HG03064 (cell line): ENCODE results near the gene VPS54.

Source experiments
- ATAC-seq: cut with Tn5 transposase; IDR thresholded peaks from one replicate; pipeline ENCODE4 v1.9.1; 2021; ENCODE audit warnings: low read depth; ENCODE audit not compliant: unreplicated experiment

Gene VPS54, protein sequence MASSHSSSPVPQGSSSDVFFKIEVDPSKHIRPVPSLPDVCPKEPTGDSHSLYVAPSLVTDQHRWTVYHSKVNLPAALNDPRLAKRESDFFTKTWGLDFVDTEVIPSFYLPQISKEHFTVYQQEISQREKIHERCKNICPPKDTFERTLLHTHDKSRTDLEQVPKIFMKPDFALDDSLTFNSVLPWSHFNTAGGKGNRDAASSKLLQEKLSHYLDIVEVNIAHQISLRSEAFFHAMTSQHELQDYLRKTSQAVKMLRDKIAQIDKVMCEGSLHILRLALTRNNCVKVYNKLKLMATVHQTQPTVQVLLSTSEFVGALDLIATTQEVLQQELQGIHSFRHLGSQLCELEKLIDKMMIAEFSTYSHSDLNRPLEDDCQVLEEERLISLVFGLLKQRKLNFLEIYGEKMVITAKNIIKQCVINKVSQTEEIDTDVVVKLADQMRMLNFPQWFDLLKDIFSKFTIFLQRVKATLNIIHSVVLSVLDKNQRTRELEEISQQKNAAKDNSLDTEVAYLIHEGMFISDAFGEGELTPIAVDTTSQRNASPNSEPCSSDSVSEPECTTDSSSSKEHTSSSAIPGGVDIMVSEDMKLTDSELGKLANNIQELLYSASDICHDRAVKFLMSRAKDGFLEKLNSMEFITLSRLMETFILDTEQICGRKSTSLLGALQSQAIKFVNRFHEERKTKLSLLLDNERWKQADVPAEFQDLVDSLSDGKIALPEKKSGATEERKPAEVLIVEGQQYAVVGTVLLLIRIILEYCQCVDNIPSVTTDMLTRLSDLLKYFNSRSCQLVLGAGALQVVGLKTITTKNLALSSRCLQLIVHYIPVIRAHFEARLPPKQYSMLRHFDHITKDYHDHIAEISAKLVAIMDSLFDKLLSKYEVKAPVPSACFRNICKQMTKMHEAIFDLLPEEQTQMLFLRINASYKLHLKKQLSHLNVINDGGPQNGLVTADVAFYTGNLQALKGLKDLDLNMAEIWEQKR

DNA sequence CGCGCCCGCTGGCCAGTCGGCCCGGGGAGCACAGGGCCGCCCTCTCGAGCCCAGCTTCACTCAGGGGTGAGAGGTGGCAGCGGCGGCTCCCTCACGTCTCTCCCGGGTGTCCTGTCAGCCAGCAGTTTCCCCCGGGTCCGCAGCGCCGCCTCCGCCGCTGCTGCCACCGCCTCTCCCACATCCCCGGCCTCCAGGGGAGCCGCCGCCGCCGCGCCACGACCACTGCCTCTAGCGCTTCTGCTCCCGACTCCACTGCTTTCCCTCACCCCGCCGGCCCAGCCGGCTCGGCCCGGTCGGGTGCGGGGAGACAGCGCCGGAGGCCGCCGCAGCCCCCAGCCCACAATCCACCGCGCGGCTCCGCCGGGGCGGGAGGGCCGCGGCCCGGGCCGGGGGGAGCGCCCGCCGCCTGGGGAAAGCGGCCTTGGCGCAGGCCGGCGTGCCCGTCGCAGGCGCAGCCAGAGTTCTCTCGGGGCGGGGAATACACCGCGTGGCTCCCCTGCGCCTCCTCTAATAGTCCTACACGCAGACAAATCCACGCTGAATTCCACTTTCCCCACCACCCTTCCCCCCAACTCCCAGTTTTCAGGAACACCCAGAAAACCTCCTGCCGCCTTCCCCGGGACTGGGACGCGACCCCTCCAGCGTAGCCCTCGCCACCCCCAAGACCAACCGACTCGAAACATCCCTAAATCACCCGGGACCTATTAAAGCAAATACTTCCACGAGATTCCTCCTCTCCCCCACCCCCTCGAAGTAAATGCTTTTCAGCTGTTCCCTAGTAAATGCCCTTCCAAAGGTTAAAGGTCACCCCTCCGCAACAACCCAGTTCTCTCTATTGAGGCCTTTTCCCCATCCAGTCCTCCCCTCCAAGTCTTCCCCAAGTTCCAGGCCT, at the start of gene VPS54:
Gene VPS54 (minus strand): TSS at position 346 of the 892 bp plus-strand sequence. CDS start 35,429 bp downstream, outside the sequence.
- ATAC-seq = peak; percentile 58

DNA sequence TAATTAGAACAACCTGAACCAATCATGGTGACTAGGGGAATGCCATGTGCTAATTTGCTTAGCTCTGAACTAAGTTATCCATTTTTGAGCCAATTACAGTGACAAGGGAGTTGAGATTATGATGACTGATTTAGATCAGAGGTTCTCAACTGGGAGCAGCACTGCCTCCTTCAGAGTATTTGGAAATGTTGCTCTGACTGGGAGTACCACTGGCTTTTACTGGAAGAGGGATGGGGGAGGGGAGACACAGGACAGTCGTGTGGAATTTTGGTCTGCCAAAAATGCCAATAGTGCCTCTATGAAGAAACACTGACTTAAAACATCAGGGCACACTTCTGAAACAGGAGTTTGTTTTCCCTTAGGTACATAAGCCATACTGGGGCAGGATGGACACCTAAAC, 48.1 kb upstream of the VPS54 start:
- ATAC-seq = no peak

DNA sequence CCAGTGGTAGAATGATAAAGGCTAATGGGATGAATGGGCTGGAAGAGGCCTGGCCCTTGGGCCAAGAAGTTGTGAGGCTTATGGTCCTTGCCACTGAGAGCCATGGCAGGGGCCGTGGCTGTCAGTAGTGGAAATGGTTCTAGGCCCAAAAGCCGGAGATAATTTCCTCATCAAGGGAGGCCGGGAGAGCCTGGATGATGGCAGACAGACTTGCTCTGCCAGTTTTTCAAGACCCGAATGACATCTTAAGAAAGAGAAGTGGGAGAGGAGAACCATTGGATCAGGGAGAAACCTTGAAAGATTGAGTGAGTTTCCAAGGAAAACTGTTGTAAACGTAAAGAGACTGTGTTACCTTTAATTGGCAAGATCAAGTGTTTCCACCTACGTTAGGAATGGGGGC, 46.3 kb upstream of the VPS54 start:
- no peak for ATAC-seq

DNA sequence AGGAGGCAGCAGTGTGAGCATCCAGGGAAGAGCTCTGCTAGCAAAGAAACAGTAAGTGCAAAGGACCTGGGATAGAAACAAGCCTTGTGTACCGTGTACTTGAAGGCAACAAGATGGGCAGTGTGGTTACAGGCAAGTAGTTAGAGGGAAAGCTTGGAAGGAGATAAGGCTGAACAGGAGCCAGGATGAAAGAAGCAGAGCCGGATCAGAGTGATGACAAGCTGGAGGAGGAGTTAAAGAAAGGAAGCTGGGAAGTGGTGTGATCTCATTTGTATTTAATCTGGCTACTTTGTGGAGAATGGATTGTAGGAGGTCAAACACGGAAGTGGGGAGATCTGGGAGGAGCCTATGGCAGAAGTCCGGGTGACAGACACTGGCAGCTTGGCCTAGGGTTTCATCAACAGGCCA, 44.7 kb upstream of the VPS54 start:
- no peak for ATAC-seq

DNA sequence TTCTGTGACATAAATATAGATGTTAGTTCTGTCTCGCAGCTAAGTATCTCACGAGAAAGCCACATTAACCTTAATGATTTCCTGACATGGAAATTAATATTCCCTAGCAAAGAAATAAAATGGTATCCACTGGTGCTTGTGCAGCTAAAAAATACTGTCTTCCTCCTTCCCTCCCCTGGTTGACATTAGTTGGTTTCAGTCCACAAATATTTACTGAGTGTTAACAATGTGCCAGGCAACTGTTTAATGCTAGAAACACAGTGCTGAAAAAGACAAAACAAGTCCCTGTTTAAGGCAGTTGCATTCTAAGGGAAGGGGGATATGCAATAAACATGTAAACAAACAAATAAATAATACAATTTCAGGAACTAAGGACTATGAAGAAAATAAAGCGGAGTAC, 44.2 kb upstream of the VPS54 start:
- no peak for ATAC-seq

DNA sequence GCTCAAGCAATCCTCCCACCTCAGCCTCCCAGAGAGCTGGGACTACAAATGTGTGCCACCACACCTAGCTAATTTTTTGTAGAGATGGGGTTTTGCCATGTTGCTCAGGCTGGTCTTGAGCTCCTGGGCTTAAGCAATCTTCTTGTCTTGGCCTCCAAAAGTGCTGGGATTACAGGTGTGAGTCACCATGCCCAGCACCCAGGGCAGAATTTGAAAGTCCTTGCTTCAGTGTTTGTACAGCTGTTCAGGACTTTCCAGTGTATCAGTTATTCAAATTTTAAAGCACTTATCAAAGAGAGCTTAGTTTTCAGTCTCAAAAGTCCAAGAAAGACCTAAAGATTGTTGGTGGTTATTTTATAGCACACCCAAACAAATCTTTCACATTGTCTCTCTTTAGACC, 43.6 kb upstream of the VPS54 start:
- ATAC-seq = no peak

DNA sequence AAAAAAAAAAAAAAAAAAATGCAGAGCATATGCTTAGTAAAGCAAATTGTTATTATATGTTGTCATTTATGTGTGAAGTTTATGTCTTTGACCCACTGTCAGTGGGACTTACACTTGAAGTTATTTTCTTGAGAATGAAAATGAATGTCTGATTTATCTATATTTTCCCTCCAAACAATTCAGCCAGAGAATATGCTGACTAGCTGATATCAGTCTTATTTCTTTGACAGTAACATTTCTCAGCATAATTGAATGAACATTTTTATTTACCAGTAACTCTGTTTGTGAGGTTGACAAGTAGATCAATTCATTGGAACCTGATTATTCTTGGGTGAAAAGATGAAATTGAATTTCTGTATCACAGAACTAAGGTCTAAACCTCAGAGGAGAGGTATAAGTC, 40.0 kb upstream of the VPS54 start:
- no peak for ATAC-seq

DNA sequence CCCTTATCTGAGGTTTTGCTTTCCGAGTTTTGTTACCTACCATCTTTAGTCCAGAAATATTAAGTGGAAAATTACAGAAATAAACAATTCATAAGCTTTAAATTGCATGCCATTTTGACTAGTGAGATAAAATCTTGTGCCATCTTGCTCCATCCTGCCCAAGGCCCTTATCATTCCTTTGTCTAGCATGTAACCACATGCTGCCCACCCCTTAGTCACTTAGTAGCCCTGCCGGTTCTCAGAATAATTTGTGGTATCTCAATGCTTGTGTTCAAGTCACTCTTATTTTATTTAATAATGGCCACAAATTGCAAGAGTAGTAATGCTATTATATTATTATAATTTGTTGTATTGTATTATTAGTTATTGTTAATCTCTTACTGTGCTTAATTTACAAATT, 36.8 kb upstream of the VPS54 start:
- ATAC-seq = no peak

DNA sequence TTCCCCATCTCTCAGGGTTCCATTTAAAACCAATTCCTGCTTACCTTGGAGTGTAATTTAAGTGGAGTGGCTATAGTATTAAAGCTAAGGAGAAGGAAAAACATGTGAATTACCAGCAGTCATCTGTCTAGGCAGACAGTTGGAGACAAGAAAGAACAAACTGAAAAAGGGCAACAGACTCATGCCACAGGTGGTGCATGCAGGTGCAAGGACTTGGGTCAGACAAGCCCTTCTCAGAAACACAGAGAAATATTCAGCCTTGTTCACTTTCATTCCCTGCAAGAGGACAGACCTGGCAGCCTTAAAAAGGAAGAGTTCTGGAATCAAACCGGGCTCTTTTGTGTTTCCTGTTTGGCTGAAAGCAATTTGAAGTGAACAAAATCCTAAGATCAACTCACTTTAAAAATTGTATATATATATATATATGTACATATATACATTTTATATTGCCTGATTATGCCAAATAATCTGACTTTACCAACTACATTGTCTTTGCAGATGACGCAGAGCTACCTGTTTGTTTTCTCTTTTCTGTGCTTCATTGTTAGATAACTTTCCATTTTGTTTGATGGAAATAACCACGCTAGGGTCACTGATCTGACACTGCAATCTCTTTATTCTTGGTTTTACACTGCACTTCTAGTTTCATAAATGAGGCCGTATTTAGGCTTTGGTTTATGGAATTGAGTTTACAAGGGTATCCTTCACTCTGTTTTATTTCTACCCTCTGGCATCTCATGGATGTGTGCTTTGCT, 35.1 kb upstream of the VPS54 start:
- no peak for ATAC-seq

DNA sequence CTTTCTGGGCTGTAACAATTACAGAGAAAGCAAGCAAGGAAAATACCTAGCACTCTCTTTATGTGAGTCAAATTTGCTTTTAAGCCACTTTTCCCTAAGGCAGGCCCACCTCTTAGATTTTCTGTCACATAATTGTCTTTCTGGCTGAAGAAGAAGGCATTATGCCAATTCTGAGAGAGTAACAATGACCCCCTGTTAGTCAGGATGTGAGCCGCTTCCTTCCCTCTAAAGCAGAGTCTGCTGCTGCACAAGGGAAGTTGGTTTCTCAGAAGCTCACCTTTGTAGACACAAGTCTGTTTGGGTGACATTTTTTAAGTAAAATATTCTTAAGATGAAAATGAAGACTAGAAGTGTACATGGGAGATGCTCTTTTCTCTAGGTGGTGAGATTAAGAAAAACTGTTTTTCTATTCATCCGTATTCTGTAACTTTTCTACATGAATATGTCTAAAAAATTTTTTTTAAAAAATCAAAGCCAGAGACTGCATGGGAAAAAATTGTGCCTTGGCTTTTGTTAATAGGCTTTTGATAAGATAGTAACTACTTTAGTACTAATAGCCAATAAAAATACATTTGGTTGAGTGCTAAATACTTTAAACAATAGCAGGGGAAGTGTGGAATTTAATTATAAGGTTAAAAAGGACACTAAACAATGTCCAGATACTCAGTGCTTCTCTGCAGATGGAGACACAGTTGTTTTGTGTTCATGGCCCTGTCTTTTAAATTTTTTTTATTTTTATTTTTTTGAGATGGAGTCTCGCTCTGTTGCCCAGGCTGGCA, 33.4 kb upstream of the VPS54 start:
- ATAC-seq = no peak

DNA sequence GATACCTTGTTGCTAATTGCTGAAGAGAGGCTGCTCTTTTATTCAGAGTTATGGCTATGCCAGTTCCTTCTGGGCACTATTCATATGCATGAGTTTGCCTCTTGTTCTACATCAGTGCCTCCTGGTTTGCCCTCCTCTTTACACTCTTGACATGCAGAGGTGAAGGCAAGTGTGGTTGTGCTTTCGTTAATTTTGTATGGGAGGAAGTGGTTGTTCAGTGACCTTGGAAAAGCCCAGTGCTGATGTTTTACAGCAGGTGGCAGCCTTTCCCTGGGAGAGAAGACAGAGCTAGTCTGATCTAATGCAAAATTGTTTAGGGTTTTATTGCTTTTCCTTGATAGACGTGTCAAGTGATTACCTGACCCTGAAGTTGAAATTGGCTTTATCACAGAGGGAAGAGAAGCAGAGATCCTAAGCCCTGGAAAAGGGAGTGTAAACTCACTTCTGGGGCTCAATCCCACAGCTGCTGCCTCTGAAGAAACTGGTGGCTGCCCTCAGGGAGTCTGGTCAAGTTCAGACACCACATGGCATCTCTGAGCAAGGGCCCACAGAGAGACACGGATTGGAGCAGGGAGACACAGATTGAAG, 30.5 kb upstream of the VPS54 start:
- peak; percentile 86 for ATAC-seq

DNA sequence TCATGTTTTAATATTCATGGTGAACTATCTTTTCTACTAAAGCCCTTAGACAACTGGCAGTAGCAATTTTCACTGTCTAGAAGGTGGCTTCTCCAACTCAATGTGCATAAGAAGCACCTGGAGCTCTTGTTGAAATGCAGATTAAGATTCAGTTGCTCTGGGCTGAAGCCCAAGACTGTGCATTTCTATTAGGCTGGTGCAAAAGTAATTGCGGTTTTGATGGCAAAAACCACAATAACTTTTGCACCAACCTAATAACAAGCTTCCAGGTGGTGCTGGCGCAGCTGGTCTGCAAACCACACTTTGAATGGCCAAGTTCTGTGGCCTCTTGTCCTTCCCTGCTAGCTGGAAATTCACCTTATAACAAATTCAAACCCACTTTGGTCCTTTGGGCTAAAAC, 26.7 kb upstream of the VPS54 start:
- no peak for ATAC-seq

DNA sequence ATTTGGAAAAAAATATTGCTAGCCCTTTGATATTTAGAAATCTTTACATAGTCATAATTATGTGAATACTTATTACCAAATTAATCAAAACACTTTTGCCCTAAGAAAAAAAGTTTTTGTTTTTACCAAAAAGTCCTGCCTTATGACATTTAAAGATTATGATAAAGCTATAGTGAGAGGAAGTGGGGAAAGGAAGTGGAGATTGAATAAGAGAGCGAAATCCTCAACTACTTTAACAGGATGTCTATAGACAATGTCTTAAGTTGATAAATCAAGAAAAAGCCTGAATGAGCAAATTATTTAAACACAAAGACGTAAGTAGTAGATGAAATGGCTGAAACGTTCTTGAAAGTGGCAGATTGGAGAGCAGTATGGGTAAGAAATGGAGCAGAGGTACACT, 20.9 kb upstream of the VPS54 start:
- ATAC-seq = no peak

DNA sequence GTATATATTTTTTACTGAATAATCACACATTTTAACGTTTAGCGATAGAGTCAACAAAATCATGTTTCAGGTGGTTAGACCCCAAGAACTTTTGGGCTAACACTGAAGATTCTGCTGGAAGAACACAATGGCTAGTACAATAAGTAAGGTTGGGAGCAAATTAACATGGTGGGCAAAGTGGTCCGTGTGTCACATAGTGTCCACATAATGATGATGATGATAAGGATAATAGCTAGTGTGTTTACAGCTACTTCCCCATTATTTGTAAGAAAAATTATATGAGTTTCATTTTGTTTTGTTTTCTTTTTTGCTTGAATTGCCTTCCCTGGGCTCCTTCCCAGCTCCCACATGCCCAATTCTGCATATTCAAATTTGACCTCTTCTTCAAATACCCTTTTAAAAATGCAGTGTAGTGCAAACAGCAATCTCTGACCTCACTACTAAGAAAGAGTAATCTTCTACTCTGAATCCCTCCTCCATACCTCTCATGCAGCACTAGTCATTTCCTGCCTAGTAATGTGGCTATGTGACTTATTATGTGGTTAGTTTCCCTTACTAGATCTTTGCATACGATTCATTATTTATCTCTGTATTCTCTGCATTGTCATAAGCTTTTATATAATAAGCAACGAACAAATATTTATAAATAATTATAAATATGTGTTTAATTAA, 16.9 kb upstream of the VPS54 start:
- ATAC-seq = peak; percentile 94

DNA sequence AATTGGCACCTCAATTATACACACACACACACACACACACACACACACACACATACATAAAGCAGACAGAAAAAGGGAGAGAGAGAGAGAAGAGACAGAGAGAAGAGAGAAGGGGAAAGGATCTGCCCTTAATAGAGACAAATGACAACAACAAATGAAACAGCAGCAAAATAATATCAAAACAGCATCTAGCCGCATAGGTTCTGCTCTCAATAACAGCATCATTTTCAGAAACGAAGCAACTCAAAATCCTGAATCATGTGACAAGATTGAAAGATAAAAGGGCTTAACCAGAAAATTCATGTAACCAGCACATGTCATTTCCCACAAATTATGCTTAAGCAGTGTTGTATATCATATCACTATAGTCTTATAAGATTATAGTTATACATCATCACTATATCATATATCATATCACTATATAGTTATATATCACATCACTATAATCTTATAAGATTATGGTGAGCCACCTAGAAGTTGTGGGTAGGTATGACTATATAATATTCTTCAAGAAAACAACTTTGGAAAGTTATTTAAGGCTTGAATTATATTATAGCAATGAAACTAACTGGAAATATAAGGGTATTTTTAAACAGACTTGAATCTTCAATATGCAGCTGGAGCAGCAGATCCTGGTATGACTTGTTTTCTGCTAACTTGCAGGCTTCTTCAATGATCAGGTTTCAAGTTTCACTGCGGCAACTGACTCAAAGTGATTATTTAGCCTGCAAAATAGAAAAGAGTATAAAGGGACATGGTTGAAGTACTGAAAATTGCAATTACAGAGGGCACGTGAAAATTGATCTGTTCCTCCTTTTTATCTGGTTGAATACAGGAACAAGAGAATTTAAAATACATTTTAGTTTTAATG, 16.1 kb upstream of the VPS54 start:
- ATAC-seq = no peak

DNA sequence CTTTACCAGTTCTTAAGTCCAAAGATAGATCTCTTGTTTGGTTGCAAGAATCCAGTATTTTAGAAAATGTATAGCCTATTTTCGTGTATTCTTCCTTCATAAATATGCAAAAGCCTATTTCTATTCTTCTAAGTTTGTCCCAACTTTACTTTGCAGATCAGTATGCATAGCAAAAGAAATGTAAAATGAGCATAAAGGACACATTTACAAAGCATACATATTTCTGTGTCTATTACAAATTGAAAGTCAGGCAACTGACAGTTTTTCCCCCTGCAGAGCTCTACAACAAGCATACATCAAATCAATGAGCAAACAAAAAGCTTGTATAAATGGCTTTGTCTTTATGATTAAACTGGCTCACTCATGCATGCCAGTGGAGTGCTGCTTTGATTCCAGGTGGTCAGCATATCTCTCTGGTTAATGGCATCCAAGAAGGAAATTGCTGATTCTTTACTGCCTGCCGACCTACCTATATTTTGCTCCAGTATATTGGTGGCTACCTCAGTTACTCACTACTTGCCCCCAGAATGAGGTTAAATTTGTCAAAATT, 10.0 kb upstream of the VPS54 start:
- no peak for ATAC-seq

DNA sequence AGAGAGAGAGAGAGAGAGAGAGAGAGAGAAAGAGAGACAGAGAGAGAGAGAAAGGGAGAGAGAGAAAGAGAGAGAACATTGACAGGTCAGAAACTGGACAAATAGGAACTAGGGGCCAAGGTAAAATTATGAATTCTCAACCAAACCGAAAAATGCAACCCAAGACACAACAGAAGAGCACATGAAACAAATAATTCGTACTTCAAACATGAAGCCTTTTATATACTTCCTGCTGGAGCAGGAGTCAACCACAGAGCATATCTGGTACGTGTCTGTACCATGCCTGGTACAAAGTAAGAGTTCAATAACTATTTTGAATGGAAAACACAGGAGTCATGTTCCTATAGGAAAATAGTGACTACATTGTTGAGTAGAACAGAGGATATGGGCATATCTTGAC, 6.5 kb upstream of the VPS54 start:
- ATAC-seq = no peak
